Calu3 (cell line): ENCODE measurements around the gene LAMA5. TPM values are rescaled to one million over a fixed set of nuclear protein-coding genes. Genes with fewer than 3 reads are reported as not detected.

Experiments
- BruUV-seq: library from RNA; stranded (reverse); fragments of 400-500 nt; replicated peaks from 2 replicates; lab custom pipeline; 2021; lab: Mats Ljungman, UMichigan
- CTCF ChIA-PET: fragments of 300-600 bp; sonication (Branson Sonifier 250); formaldehyde crosslinking; loops from one replicate; lab custom pipeline; 2022; ENCODE audit warnings: antibody characterized with exemption; lab: Charles Lee
- DNase-seq: peaks from one replicate; pipeline ENCODE4 v3.0.0; 2022
- H3K27ac Mint-ChIP-seq: one replicate; pipeline ENCODE4 v1.8.0; 2022; ENCODE audit warnings: mixed read lengths; ENCODE audit not compliant: unreplicated experiment
- H3K27me3 Mint-ChIP-seq: one replicate; pipeline ENCODE4 v1.8.0; 2022; ENCODE audit warnings: mixed read lengths; ENCODE audit not compliant: unreplicated experiment
- H3K36me3 Mint-ChIP-seq: one replicate; pipeline ENCODE4 v1.8.0; 2022; ENCODE audit warnings: mild to moderate bottlenecking, moderate library complexity, mixed read lengths; ENCODE audit not compliant: insufficient read depth, unreplicated experiment
- H3K4me1 Mint-ChIP-seq: one replicate; pipeline ENCODE4 v1.8.0; 2022; ENCODE audit warnings: mild to moderate bottlenecking, low read depth, mixed read lengths; ENCODE audit not compliant: unreplicated experiment
- H3K4me3 Mint-ChIP-seq: one replicate; pipeline ENCODE4 v1.8.0; 2022; ENCODE audit warnings: mild to moderate bottlenecking, low read depth, moderate library complexity, mixed read lengths; ENCODE audit not compliant: unreplicated experiment
- H3K9me3 Mint-ChIP-seq: one replicate; pipeline ENCODE4 v1.8.0; 2022; ENCODE audit warnings: low read depth, mixed read lengths; ENCODE audit not compliant: unreplicated experiment
- CTCF ChIP-seq: fragments of 200-600 bp; IDR thresholded peaks from one replicate; pipeline ENCODE4 v1.8.0; 2022; ENCODE audit warnings: antibody characterized with exemption; ENCODE audit not compliant: unreplicated experiment
- intact Hi-C: fragments of 100-400 bp; cut with micrococcal nuclease; formaldehyde crosslinking; loops from one replicate; pipeline ENCODE4 v1.10.0; 2022; ENCODE audit not compliant: unreplicated experiment
- total RNA-seq: library from RNA; stranded (reverse); gene quantifications from 2 replicates; pipeline ENCODE4 v1.2.3, GENCODE V29; 2022

The LAMA5 gene
- total RNA-seq, 1 experiment from 2014 or later, result 763 TPM

GRCh38 chr20:62412194-62413024 is 45.3 kb upstream of the LAMA5 start:
- peaks cover 3% of the 10 kb centered on the region for H3K36me3 Mint-ChIP-seq
- BruUV-seq, result no TSS peak
- CTCF ChIA-PET, result no interaction called here
- DNase-seq, result no peak
- H3K27me3 Mint-ChIP-seq, result peaks cover 3% of the 10 kb centered on the region
- H3K4me3 Mint-ChIP-seq, result no peak overlapping the region
- no peak for TF ChIP-seq CTCF
- intact Hi-C loops, result loop anchor here (5.0 kb wide), 1 partner anchor 75 kb away; no protein-coding TSS in a partner anchor
- no peaks in the 10 kb centered on the region for H3K9me3 Mint-ChIP-seq
- H3K4me1 Mint-ChIP-seq, result peaks cover 14% of the 10 kb centered on the region
- no peak overlapping the region for H3K27ac Mint-ChIP-seq

GRCh38 chr20:62411479-62412193 is 44.5 kb upstream of the LAMA5 start:
- Mint-ChIP-seq H3K36me3 (peaks cover 10% of the 10 kb centered on the region), H3K4me1 (peaks cover 14% of the 10 kb centered on the region), H3K9me3 (no peaks in the 10 kb centered on the region), H3K4me3 (no peak overlapping the region), H3K27me3 (no peaks in the 10 kb centered on the region), H3K27ac (no peak overlapping the region)
- intact Hi-C loops, result loop anchor here (2.0 to 5.0 kb wide), 2 partner anchors 76 to 205 kb away; no protein-coding TSS in a partner anchor
- DNase-seq, result no peak
- TF ChIP-seq CTCF, result no peak
- CTCF ChIA-PET, result interaction anchor here (0.9 to 2.3 kb wide), 3 partner anchors 13 to 205 kb away, joined by 3 to 14 read pairs (median 9); no protein-coding TSS in a partner anchor
- no TSS peak for BruUV-seq

- no peak overlapping the region for H3K27ac Mint-ChIP-seq
Observed at GRCh38 chr20:62410746-62411478, 43.8 kb upstream of the LAMA5 start.

More at GRCh38 chr20:62410746-62411478, 43.8 kb upstream of the LAMA5 start:
- no peak for DNase-seq
- H3K4me1 Mint-ChIP-seq, result peaks cover 19% of the 10 kb centered on the region
- BruUV-seq, result no TSS peak
- intact Hi-C loops, result loop anchor here (2.0 to 5.0 kb wide), 2 partner anchors 76 to 206 kb away; no protein-coding TSS in a partner anchor
- H3K4me3 Mint-ChIP-seq, result no peak overlapping the region
- TF ChIP-seq CTCF, result no peak
- no peaks in the 10 kb centered on the region for H3K9me3 Mint-ChIP-seq
- peaks cover 17% of the 10 kb centered on the region for H3K36me3 Mint-ChIP-seq
- CTCF ChIA-PET, result interaction anchor here (0.8 to 2.3 kb wide), 11 partner anchors 11 to 232 kb away, joined by 3 to 14 read pairs (median 5); partner anchors contain the start of genes RBBP8NL, RPS21 and SLCO4A1
- H3K27me3 Mint-ChIP-seq, result no peaks in the 10 kb centered on the region
